Pons (tissue), 1 donor: ENCODE data around the gene LTA.

Experiments used
- DNase-seq: peaks from one replicate; pipeline ENCODE4 v3.0.0-alpha.2; 2016; ENCODE audit warnings: low spot score

The LTA gene

GRCh38 chr6:31541658-31542521 lies 30.2 kb upstream of the LTA start, which contains the start of gene DDX39B:
TSS of gene DDX39B (minus strand) at chr6:31542003. CDS start at chr6:31540532, 1,471 bp downstream.
- DNase-seq: peak; percentile 98

DNA sequence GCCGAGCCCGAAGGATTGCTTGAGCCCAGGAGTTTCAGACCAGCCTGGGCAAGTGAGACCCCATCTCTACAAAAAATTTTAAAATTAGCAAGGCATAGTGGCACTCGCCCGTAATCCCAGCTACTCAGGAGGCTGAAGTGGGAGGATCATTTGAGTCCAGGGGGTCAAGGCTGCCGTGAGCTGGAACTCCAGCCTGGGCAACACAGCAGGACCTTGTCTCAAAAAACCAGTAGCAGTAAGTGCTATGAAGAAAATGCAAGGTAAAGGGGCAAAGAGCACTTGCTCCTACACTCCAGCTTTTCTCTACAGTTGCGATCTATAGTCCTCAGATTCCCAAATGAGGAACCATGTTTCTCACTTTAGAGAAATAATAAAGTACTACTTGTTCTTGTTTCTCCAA lies 28.4 kb upstream of the LTA start:
- DNase-seq: no peak

DNA sequence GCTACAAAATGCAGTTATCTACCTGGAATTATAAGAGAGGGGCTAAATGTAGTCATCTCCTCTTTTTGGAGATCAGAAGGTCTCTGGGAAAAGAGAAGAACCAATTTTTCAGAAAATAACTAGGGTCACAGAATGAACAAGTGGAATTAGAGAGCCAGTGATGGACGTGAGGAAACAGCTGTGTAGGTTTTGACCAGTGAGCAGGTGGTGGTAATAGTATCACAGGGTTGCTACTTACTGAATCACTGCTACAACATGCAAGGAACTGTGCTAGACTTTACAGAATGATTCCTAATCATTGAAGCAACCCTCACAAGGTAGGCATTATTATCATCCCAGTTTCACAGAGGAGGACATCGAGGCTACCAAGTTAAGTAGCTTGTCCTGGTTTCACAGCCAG lies 27.4 kb upstream of the LTA start:
- no peak for DNase-seq

- no peak for DNase-seq
These were observed 26.8 kb upstream of the LTA start for GRCh38 chr6:31545291-31545690.

GRCh38 chr6:31546339-31546957 lies 25.6 kb upstream of the LTA start, which contains the start of gene ATP6V1G2:
TSS of gene ATP6V1G2 (minus strand) at chr6:31546608. CDS start at chr6:31546559, 49 bp downstream.
- DNase-seq: peak; percentile 96

DNA sequence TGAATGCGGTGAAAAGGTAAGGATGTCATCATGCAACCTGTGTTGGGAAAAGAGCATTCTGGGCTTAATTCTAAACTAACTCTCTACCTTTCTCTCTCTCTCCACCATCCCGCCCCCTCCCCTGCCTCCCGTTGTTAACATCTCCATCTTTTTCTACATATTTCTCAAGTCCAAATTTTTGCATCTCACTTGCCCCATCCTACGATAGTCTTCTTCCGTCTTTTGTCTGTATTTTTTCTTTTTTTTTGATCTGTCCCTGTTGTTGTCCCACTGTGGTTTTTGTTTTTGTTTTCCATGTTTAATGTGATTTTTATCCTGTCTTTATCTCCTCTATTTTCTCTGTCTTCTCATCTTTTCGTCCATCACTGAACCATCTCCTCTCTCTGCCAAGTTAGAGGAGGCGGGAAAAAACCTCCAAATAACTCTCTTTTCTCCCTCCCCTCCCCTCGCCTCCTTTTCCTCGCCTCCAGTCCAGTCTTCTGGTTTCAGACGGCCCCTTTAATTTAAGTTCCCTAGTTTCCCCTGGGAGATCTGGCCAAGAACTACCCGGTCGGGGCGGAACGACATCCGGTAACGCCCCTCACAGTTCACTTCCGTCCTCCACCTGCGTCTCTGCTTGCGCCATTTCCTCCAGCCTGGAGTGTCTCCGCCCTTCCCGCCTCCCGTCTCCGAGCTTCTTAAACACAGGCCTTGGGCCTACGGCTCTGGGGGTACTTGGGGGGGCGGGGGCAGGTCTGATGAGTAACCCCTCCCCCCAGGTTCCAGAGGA lies 24.9 kb upstream of the LTA start, which contains the start of gene NFKBIL1:
Gene NFKBIL1, plus strand, starts transcription at position 651 of the 769 bp plus-strand sequence. Its CDS starts 87 bp downstream, at position 738.
- DNase-seq: peak; percentile 97

- DNase-seq: no peak
These were observed 24.2 kb upstream of the LTA start for GRCh38 chr6:31547727-31548543.

- no peak for DNase-seq
These were observed 23.6 kb upstream of the LTA start for GRCh38 chr6:31548544-31548873.

DNA sequence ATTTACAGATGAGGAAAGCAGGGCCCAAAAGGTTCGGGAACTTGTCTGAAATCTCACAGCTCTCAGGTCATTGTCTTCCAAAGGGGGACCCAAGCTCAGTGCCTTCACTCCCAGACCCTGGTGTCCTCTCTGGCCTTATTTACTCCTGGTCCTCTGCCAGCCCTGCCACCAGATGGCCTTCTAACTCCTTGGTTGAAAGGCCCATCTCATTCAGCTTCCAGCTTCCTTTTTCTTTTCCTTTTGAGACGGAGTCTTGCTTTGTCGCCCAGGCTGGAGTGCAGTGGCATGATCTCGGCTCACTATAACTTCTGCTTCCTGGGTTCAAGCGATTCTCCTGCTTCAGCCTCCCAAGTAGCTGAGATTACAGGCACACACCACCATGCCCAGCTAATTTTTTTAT lies 20.7 kb upstream of the LTA start:
- DNase-seq: peak; percentile 77

- no peak for DNase-seq
These were observed 15.8 kb upstream of the LTA start for GRCh38 chr6:31556307-31556706.

DNA sequence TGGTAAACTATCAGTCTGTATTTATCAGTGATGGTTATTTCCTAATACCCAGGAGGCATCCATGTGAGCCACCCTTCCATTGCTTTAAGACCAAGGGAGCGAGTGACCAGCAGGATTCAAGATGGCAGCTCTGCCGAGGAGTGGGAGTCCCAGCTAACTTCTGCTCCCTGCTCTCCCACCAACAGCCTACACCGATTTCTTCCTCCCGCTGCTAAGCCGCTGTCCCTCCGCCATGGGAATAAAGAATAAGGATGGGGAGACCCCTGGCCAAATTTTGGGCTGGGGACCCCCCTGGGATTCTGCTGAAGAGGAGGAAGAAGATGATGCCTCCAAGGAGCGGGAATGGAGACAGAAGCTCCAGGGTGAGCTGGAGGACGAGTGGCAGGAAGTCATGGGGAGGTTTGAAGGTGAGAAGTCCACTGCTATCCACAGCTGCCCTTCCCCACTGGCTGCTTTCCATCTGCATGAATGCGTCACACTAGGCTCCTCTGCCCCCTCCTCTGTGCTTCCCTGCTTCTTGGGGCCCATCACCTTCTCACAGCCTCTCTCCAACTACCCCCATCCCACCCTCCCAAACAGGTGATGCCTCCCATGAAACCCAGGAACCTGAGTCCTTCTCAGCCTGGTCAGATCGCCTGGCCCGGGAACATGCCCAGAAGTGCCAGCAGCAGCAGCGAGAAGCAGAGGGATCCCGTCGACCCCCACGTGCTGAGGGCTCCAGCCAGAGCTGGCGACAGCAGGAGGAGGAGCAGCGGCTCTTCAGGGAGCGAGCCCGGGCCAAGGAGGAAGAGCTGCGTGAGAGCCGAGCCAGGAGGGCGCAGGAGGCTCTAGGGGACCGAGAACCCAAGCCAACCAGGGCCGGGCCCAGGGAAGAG lies 14.4 kb upstream of the LTA start:
- no peak for DNase-seq

- DNase-seq: no peak
These were observed 13.8 kb upstream of the LTA start for GRCh38 chr6:31558318-31558625.

GRCh38 chr6:31558631-31559500 lies 13.2 kb upstream of the LTA start:
- peak; percentile 72 for DNase-seq

DNA sequence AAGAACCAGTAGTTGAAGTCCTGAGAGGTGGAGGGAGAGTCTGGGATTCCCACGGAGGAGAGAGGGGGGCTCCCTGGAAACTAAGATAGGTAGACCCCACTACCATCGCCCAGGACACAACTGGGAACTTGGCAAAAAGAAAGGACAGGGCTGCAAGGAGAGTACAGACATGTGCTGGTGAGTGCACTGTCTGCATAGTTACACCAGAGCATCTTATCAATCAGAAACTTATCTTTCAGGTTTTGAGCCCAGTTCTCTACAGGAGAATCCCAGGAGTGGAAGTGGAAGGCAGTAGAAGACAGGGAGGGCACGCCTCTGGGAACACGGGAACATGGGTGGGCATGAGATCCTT lies 12.5 kb upstream of the LTA start:
- no peak for DNase-seq

DNA sequence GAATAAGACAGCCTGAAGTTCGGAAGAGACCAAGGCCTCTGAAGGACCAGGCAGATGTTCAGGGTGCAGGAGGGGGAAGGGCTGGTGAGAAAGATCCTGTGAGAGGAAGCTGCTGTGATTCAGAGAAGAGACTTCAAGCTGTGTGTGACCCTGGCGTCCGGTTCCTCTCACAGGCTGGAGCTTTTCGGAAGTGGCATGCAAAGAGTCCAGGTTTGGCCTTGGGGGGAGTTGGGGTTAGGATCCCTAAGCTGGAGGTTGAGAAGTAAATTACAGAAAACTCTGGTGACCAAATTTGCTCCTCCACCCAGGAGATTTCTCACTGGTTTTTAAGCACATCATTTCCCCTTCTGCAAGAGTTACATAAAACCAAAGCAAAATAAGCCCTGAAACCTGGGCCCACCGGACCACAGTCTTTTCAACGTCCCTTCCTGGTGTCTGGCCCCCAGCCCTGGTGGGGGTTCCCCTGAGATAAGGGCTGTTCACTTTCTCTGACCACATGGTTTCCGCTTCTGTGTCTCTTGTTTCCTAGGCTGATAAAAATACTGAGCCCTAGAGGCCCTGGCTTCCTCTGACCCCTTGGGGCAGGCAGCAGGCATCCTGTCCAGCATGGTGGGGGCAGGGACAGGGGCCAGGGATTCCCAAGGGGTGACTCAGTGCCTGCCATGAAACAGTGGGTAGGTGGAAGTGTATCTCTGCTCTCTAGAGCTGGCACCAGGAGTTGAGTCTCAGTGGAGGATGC lies 12.0 kb upstream of the LTA start:
- peak; percentile 79 for DNase-seq

DNA sequence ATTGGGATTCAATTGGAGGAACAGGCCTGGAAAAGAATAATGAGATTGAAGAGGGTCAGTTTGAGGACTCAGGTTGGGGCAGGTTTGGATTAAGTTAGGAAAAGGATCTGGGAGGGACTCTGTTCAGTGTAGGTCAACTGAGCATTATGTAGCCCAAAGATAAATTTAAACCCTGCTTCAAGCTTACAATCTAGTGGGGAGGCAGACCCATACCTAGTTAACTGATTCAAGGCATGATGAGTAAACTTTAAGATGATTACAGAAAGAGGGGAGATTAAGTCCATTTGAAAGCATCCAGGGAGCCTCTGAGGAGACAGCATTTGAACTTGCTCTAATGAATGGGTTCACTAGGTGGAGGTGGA lies 11.4 kb upstream of the LTA start:
- DNase-seq: no peak

DNA sequence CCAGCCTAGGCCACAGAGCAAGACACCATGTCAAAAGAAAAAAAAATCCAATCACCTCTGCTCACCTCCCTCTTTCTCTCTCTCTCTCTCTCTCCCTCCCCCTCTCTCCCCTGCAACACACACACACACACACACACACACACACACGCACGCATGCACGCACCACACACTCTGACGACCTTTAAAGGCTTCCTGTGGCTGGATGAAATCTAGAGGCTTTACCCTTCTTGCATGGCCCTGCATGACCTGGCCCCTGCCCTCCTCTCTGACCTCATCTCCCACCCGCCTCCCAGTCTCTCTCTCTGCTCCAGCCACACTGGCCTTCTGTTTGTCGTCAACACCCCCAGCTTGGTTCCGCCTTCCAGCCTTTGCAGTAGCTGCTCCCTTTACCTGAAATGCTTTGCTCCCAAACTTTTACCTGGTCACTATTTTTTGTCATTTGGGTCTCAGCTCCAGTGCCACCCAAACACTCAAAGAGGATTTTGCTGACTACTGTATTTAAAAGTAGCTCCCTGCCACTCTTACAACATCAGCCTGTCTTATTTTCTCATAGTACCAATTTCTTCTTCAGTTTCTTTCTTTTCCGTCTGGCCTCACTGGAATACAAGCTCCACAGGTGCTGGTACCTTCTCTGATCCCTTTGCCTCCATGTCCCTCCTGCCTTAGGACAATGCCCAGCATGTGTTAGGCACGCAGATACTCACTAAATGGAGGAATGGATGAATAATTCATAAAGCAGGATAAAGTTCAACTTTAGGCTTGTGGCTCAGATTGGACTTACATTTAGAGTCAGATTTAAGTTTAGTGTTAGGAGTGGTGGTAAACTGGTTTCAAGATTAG lies 4.3 kb upstream of the LTA start:
- DNase-seq: no peak

GRCh38 chr6:31568537-31568961 lies 3.5 kb upstream of the LTA start:
- DNase-seq: peak; percentile 38
